Measurements from ENCODE around the gene CFAP53.

The CFAP53 gene

DNA sequence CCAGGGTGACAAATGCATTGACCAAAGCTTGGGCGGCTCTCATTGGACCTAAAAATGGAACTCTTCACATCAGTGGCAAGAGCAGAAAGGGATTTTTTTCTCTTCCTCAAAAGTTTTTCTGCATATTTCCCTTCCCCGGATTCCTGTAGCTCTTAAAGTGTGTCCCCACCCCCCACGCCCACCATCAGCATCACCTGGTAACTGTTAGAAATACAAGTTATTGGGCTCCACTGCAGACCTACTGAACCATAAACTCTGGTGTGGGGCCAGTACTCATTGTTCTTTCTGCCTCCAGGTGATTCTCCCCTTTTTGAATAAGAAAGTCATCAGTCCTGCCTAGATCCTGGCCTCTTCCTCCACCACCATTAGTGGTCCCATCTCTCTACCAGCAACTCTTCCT lies 70.0 kb downstream of the CFAP53 start:
- DNase-seq (ENCODE audit: low read depth in 2 of 3, low spot score in 1 of 3): no peak

DNA sequence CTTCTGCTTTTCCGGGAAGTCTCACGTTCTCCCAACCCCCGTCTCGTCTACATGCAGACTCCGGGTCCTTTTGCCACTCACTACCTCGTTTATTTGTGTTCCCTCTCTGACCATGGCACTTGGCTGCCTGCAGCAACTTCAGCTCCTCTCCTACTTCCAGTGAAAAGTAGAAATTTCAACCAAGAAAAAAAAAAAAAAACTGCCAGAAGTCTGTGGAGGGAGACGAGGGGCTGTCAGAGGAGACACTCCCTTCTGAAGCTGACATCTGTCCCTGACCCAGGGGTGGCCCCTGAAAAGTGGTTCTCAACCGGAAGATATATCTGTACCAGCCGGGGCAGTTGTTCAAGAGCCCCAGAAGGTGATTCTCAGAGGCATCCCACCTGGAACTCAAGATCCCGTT lies 70.6 kb downstream of the CFAP53 start:
- no peak for DNase-seq (ENCODE audit: low read depth in 2 of 3, low spot score in 1 of 3)

DNA sequence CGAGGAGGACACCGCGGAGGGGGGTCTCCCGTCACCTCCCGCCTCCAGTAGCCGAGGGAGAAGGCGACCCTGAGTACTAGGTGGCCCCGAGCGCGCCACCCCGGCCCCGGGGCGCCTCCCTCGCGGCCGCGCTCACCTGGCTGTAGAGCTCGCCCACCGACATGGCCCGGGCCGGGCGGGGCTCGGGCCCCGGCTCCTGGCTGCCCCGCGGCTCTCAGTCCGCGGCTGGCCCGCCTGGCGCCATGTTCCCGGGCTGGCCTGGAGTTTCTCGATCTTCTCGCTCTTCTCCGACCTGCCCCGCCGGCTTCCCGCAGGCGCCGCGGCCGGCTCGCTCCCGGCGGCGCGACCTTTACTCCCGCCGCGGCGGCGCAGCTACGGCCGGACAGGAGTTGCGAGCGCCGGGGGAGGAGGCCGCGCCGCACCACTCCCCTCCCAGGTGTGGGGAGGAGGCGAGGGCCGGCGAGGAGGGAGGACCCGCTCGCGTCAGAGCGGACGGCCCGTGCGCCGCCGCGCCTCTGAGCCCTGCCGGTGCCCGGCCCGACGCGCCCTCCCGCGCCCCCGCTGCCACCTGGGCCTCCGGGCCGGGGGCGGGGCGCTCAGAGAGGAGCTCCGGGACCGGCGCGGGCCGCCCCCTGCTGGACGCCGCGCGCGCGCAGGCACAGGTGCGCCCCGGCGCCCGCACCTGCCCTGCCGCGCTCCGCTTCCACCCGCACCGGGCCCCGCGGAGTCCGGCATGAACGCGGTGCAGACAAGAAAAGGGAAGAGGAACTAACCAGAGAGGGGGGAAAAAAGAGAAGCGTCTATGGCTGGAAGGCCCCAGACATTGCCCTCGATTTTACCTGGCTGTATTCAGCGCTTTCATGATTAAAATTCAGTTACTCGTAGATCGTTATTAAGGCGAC lies 71.4 kb downstream of the CFAP53 start, which contains the start of gene MYO5B:
MYO5B (minus strand) TSS at position 517 of the 902 bp plus-strand sequence; CDS start at position 163, 354 bp downstream.
- peak in 2 of 3 donors; percentile 25 to 40 for DNase-seq (ENCODE audit: low read depth in 2 of 3, low spot score in 1 of 3)

DNA sequence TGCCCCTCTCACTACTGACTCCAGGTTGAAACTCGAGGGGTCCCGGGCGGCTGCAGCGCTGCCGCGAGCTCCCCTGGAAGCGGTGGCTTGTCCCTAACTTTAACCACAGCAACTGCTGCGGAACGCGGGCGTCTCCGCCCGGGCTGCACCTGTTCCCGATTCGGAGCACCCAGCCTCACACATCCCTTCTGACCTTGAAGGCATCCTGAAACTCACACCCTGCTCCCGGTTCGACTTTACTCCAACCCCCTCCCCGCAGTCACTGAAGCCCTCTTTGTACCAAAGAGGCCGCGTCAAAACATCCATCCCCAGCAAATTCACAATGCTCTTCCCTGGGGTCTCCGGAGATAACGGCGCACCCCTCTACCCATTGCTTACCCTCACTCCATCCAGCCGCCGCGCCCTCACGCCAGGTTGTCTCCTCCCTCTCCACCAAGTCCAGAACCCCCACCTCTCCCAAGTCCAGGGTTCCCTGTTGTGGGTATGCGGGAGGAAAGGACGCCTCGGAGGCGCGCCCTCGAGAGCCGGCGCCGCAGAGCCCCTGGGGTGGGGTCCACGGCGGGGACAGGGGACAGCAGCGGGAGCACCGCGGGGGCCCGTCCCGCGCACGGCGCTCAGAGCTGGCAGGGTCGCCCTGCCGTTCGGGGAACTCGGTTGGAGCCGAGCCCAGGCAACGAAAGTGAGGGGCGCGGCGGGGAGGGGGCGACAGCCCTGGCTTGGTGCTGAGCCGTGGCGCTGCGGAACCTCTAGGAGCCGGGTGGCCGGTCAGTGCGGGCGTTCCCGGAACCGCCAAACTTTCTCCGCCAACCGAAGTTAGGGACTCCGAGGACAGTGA lies 72.3 kb downstream of the CFAP53 start:
- DNase-seq (ENCODE audit: low read depth in 2 of 3, low spot score in 1 of 3): no peak

DNA sequence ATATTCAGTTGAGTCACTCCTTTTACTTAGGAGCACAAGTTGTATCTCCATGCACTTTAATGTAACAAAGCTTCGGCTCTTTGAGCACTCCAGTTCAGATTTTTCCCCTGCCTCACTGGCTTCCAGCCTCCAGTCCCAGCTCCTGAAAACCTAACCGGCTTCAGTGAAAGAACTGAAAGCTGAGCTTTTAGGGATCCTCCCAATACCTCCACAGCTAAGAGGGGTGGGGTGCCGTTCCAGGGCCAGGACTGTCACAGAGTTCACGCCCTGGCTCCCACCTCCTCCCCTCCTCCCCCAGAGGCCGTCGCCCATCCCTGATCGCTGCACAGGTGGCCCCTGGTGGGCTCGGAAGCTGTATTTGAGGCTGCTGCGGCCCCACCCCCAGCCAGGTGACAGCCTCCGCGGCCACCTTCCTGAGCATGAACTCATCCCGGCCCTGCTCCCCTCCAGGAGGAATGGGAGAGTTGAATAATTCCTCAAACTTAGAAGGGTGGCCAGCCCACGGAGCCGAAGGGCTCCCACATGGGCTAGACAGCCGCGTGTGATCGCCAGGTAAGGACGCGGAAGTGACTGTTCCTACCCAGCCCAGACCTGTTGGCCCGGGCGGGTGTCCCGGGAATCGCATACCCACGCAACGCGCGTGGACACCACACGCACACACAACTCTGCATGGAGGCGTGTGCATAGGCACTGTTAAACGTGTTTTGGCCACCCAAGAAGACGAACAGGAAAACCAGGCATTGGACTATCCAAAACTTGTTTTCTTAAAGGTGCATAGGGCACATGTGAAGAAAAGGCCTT lies 73.1 kb downstream of the CFAP53 start:
- DNase-seq (ENCODE audit: low read depth in 2 of 3, low spot score in 1 of 3): no peak

DNA sequence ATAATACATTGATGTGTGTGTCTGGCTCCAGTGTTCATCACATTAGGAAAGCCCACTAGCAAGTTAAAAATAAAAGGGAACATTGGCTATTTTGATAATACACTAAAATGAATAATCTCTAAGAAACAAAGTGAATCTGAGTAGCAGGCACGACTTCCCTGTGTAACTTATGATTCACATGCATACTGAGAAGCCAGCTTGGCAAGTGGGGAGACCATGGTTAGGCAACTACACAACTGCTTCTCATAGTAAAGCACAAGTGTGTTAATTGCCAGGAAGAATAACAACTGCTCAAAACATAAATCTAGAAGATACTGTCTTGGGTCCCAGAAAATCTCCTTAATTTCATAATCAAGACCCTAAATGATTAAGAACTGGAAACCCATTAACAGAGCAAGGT lies 75.4 kb downstream of the CFAP53 start:
- no peak for DNase-seq (ENCODE audit: low read depth in 2 of 3, low spot score in 1 of 3)

DNA sequence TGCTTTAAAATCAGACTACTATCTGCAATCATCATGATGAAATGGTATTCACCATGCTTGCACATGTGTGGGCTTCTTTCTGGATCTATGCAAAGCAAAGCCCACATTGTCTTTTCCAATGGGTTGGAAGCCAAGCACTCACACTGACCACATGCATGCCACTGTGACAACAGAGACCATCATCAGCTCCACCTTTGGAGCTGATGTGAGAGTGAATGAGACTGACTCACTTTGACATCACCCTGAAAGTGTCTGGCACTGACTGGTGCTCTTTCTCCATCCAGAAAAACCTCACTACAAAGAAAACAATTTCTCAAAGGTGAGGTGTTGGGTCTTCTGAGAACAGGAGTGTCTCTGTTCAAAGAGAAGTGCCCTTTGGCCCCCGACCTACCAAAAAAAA lies 76.1 kb downstream of the CFAP53 start:
- no peak for DNase-seq (ENCODE audit: low read depth in 2 of 3, low spot score in 1 of 3)

DNA sequence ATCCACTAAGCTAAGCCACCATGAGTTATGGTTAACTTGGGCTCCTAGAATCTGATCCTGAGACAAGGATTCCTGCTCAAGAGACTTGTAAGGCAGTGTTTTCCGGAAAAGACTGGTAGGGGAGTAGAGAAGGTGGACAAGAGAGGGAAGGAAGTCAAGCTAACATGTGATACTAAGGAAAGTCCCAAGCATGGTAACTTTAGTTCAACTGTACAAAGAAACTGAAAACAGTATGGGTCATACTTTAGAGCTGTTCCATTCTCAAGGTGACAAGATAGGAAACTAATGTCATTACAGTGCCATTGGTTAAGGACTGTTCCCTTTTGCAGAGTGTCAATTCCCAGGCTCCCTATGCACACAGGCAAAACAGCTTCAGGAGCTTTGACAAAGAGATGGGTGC lies 77.1 kb downstream of the CFAP53 start:
- DNase-seq (ENCODE audit: low read depth in 2 of 3, low spot score in 1 of 3): no peak

DNA sequence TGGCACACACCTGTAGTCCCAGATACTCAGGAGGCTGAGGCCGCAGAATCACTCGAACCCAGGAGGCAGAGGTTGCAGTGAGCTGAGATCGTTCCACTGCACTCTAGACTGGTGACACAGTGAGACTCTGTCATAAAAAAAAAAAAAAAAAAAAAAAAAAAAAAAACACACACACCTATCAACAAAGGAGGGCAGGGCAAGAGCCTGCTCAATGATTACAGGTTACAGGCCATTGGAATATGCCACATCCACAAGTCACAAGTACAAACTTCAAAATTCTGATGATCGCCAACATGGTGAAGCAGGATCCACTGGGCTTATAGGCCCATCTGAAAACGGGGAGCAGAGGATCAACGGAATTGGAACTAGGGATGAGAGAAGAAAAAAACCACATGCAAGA lies 77.6 kb downstream of the CFAP53 start:
- DNase-seq (ENCODE audit: low read depth in 2 of 3, low spot score in 1 of 3): no peak

DNA sequence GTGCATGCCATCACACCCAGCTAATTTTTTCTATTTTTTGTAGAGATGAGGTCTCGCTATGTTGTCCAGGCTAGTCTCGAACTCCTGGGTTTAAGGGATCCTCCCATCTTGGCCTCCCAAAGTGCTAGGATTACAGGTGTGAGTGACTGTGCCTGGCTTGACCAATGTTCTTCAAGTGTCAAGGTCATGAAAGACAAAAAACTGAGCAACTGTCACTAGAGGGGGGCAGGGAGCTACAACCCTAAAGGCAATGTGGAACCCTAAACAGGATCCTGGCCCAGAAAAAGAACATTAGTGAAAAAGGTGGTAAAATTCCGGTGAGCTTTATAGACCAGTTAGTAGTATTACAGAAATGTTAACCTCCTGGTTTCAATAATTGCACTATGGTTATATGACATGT lies 78.6 kb downstream of the CFAP53 start:
- no peak for DNase-seq (ENCODE audit: low read depth in 2 of 3, low spot score in 1 of 3)

DNA sequence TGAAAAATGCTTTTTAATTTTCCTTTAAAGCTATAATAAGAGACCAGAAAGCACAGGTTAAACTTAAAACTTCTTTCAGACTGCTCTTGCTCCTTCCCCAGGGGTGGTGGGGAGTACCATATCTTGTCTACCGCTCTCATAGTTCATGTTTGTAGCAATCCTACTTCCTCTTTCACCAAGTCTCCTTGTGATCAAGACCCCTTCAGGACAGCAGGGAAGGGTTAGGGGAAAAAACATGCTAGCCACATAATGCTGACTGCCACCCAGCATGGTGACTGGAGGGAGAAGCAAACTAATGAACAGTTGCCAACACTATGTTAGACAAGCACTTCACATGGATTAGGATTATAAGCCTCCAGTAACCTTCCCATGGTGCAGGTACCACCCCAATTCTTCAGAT lies 79.9 kb downstream of the CFAP53 start:
- no peak for DNase-seq (ENCODE audit: low read depth in 2 of 3, low spot score in 1 of 3)

DNA sequence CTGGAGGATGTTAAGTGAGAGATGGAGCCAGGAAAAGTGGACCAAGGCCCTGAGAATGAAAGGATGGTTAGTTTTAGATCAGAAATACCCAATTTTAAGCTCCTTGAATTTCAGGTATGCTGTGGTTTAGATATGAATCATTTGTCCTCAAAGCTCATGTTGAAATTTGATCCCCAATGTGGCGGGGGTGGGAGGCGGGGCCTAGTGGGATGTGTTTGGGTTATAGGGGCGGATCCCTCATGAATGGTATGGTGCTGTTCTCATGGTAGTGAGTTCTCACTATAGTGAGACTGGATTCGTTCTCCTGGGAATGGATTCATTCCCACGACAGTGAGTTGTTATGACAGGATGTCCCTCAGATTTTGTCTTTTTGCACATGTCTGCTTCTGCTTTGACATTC lies 82.7 kb downstream of the CFAP53 start:
- no peak for DNase-seq (ENCODE audit: low read depth in 2 of 3, low spot score in 1 of 3)

DNA sequence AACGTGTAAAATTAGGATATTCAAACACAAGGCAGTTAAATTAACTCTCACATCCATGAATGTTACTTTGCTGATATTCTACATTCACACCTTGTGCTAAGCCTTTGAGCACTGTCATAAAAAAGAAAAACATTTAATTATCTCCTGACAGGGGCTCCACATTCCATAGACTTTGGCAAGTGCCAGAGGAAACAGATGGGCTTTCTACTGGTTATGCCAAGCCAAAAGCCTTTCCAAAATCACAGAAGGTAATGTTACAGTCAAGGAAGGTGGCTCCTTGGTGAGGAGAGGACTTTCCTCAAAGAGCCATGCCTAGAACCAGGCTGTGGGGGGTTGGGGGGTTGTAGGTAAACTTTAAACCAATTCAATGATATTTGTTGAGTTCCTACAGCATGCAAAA lies 83.8 kb downstream of the CFAP53 start:
- no peak for DNase-seq (ENCODE audit: low read depth in 2 of 3, low spot score in 1 of 3)

DNA sequence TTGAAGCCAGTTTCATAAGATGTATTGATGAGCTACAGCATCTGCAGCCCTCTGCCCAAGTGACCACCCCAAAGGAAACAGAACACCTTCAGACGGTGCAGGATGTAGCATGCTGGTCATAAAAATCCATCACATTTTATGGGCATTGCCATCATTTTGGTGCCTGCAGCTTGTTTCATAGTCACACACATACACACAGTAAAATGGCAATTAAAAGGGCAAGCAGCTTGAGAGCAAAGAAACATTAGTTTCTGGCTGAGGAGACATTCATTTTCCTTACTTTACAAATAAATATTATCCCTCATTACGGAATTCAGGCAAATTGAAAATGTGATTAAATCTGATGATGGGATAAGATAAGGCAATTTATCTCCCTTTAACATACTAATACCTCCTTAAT lies 84.7 kb downstream of the CFAP53 start:
- DNase-seq (ENCODE audit: low read depth in 2 of 3, low spot score in 1 of 3): no peak

DNA sequence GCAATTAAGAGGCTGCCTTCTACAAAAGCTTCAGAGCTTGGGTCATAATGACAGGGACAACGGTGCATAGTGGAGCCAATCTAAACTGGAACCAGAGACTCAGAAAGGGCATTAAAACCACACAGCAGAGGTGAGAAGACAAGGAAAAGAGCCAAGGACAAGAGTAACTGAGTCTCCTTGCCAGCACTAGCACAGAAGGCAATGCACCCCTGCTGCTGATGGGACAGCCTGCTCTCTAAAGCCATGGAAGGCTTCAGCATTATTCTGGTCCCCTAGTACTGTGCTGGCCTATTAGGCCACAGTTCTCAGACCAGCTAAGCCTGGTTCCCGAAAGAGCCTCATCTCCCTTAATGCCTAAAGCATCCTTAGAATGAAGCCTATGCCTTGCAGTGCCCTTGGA lies 86.8 kb downstream of the CFAP53 start:
- no peak for DNase-seq (ENCODE audit: low read depth in 2 of 3, low spot score in 1 of 3)

DNA sequence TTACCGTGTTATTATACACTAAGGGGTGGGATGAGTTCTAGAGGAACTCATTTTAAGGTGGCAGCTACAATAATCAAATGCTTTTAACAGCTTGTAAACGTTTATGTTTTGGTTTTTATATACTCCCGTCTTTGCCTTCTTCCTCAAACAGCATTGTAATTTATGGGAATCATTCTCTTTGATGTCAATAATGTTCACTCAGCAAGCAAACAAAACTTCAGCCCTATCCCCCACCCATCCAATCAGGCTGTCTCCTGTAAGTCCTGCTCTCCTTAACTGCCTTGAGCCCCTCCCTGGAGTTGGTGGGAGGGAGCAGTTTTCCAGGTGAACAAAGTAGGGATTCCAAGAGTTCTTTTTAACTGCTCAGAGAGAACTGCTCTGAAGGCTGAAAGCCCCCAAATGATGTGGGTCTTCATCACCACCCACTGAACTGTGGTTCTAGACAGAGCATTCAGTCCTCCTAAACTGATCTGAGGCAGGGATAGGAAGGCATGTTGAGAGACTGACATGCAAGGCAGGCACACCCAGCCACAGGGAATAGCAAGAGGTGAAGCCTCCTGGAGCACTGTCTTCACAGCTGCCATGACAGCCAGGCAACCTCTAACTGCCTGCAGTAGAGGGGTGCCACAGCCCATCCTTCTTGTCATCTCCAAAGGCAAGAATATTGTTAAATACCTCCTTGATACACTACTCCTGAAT lies 88.9 kb downstream of the CFAP53 start:
- DNase-seq (ENCODE audit: low read depth in 2 of 3, low spot score in 1 of 3): no peak

All from stimulated activated CD4-positive, alpha-beta T cell treated with anti-CD3 and anti-CD28 coated beads, Interleukin-12 subunit alpha, Interleukin-12 subunit beta, amount 100 ng/mL, for 48 hours (primary cell).